Measurements from ENCODE around the gene NRIP1. TPM values are rescaled to one million over a fixed set of nuclear protein-coding genes. Genes with fewer than 3 reads are reported as not detected.

The NRIP1 gene
- polyA plus RNA-seq, 1 donor (not counting 4 experiments of a cell fraction or from before 2014, with no cell fraction given), result 25.5 TPM

DNA sequence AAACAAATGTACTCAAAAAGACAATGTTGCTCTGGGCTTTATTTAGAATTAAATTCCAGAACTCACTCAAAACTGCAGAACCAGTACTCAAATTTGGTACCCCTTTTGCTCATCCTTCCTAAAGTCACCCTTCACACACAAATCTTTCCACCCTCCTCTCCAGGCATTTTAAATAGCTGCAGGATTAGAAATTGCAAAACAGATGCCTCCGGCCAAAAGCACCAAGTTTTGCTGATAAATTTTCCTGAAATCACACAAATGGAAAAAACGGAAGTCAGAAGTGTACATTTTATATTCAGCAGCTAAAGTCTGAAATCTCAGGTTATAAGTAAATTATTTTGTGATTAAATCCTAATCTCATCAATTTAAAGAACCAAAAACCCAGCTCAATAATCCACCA is 147.0 kb downstream of the NRIP1 start:
- no peak for TF ChIP-seq EZH2 (IDR thresholded peaks at IDR 0.05; ENCODE audit: low read length)
- TF ChIP-seq, protein P1, sequence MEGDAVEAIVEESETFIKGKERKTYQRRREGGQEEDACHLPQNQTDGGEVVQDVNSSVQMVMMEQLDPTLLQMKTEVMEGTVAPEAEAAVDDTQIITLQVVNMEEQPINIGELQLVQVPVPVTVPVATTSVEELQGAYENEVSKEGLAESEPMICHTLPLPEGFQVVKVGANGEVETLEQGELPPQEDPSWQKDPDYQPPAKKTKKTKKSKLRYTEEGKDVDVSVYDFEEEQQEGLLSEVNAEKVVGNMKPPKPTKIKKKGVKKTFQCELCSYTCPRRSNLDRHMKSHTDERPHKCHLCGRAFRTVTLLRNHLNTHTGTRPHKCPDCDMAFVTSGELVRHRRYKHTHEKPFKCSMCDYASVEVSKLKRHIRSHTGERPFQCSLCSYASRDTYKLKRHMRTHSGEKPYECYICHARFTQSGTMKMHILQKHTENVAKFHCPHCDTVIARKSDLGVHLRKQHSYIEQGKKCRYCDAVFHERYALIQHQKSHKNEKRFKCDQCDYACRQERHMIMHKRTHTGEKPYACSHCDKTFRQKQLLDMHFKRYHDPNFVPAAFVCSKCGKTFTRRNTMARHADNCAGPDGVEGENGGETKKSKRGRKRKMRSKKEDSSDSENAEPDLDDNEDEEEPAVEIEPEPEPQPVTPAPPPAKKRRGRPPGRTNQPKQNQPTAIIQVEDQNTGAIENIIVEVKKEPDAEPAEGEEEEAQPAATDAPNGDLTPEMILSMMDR (optimal IDR thresholded peaks at IDR 0.05 in 1 of 3, IDR thresholded peaks at IDR 0.05 in 1 of 3, conservative IDR thresholded peaks at IDR 0.05 in 1 of 3; ENCODE audit: extremely low read depth in 1 of 3, insufficient read depth in 2 of 3, low read length in 3 of 3), result no peak
- Histone ChIP-seq H3K9me1 (ENCODE audit: control insufficient read depth, extremely low read depth, insufficient read depth, low read length) (no peaks in the 10 kb centered on the region), H4K20me1 (ENCODE audit: control insufficient read depth, extremely low read depth, insufficient read depth, low read length) (no peaks in the 10 kb centered on the region), H3K4me1 (ENCODE audit: control insufficient read depth, extremely low read depth, insufficient read depth, low read length) (no peaks in the 10 kb centered on the region), H3K4me2 (ENCODE audit: control insufficient read depth, extremely low read depth, insufficient read depth, low read depth, low read length) (no peak overlapping the region), H3K79me2 (ENCODE audit: control insufficient read depth, insufficient read depth, low read length) (no peaks in the 10 kb centered on the region), H2AFZ (ENCODE audit: control insufficient read depth, low read length) (no peak overlapping the region), H3K27me3 (ENCODE audit: control insufficient read depth, extremely low read depth, insufficient read depth, low read length) (no peaks in the 10 kb centered on the region), H3K4me3 (ENCODE audit: control insufficient read depth in 2 of 3, extremely low read depth in 1 of 3, insufficient read depth in 2 of 3, low read depth in 1 of 3, low read length in 3 of 3) (no peak overlapping the region), H3K9me3 (ENCODE audit: control insufficient read depth, low read depth, low read length) (no peaks in the 10 kb centered on the region), H3K36me3 (ENCODE audit: control insufficient read depth in 2 of 2, extremely low read depth in 1 of 2, insufficient read depth in 2 of 2, low read length in 2 of 2) (no peaks in the 10 kb centered on the region), H3K27ac (ENCODE audit: control insufficient read depth, insufficient read depth, low read length) (no peak overlapping the region), H3K9ac (ENCODE audit: control insufficient read depth, extremely low read depth, insufficient read depth, low read length) (no peak overlapping the region)
- FAIRE-seq (no peak), DNase-seq (ENCODE audit: low read depth, low spot score) (no peak)
- dilution Hi-C loops (cut with MboI; ENCODE audit: extremely low pct_ligation_motif_present, low sequenced_read_pairs), result no loop called here

DNA sequence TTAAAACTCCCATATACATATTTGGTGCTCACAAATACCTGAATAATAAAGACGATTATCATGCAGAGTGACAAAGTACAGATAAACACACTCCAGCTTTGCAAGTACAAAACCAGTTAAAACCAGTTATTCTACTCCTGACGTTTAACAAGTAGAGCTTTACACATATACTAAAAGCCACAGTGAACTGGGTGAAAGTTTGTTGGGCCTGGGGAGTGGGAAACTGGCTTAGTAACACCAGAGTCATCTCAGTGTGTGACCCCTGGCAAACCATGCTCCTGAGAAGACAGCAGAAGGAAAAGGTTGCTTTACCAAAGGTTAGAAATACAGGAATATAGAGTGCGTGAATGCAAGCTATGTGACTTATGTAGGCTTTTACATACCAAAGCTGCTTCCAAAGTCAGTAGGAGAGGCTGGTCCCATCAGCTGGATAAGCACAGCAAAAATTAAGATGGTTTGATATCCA is 148.1 kb downstream of the NRIP1 start:
- TF ChIP-seq, protein P1 (optimal IDR thresholded peaks at IDR 0.05 in 1 of 3, IDR thresholded peaks at IDR 0.05 in 1 of 3, conservative IDR thresholded peaks at IDR 0.05 in 1 of 3; ENCODE audit: extremely low read depth in 1 of 3, insufficient read depth in 2 of 3, low read length in 3 of 3), result no peak
- TF ChIP-seq EZH2 (IDR thresholded peaks at IDR 0.05; ENCODE audit: low read length), result no peak
- Histone ChIP-seq H3K27ac (ENCODE audit: control insufficient read depth, insufficient read depth, low read length) (no peak overlapping the region), H3K36me3 (ENCODE audit: control insufficient read depth in 2 of 2, extremely low read depth in 1 of 2, insufficient read depth in 2 of 2, low read length in 2 of 2) (no peaks in the 10 kb centered on the region), H3K4me2 (ENCODE audit: control insufficient read depth, extremely low read depth, insufficient read depth, low read depth, low read length) (no peak overlapping the region), H3K79me2 (ENCODE audit: control insufficient read depth, insufficient read depth, low read length) (no peaks in the 10 kb centered on the region), H3K4me1 (ENCODE audit: control insufficient read depth, extremely low read depth, insufficient read depth, low read length) (peaks cover 6% of the 10 kb centered on the region), H3K4me3 (ENCODE audit: control insufficient read depth in 2 of 3, extremely low read depth in 1 of 3, insufficient read depth in 2 of 3, low read depth in 1 of 3, low read length in 3 of 3) (no peak overlapping the region), H3K27me3 (ENCODE audit: control insufficient read depth, extremely low read depth, insufficient read depth, low read length) (no peaks in the 10 kb centered on the region), H4K20me1 (ENCODE audit: control insufficient read depth, extremely low read depth, insufficient read depth, low read length) (no peaks in the 10 kb centered on the region), H3K9me1 (ENCODE audit: control insufficient read depth, extremely low read depth, insufficient read depth, low read length) (no peaks in the 10 kb centered on the region), H2AFZ (ENCODE audit: control insufficient read depth, low read length) (no peak overlapping the region), H3K9me3 (ENCODE audit: control insufficient read depth, low read depth, low read length) (no peaks in the 10 kb centered on the region), H3K9ac (ENCODE audit: control insufficient read depth, extremely low read depth, insufficient read depth, low read length) (no peak overlapping the region)
- no peak for FAIRE-seq
- dilution Hi-C loops (cut with MboI; ENCODE audit: extremely low pct_ligation_motif_present, low sequenced_read_pairs), result no loop called here
- no peak for DNase-seq (ENCODE audit: low read depth, low spot score)
